ENCODE results near the gene KDM2A. TPM values are rescaled to one million over a fixed set of nuclear protein-coding genes. Genes with fewer than 3 reads are reported as not detected.

Gene KDM2A
- total RNA-seq, 1 donor from 2014 or later, result 70.4 TPM

- Histone ChIP-seq H3K27me3 (ENCODE audit: insufficient read depth, low read length) (no peaks in the 10 kb centered on the region), H3K4me2 (ENCODE audit: low read length) (no peak overlapping the region), H4K20me1 (ENCODE audit: insufficient read depth, low read length) (no peaks in the 10 kb centered on the region), H3K9ac (ENCODE audit: low read length) (no peak overlapping the region), H3K27ac (ENCODE audit: low read depth, low read length) (no peak overlapping the region), H3K9me3 (ENCODE audit: insufficient read depth, low read depth, low read length) (no peaks in the 10 kb centered on the region), H3K79me2 (ENCODE audit: insufficient read depth, low read length) (no peaks in the 10 kb centered on the region), H2AFZ (ENCODE audit: low read depth, low read length) (no peak overlapping the region), H3K36me3 (ENCODE audit: insufficient read depth, low read length) (no peaks in the 10 kb centered on the region), H3K4me1 (ENCODE audit: insufficient read depth, low read length) (no peaks in the 10 kb centered on the region), H3K4me3 (ENCODE audit: insufficient read depth, low read depth, low read length) (no peak overlapping the region)
- no peak overlapping the region for H3K27ac Mint-ChIP-seq (ENCODE audit: unreplicated experiment)
- H3K36me3 Mint-ChIP-seq (ENCODE audit: low read depth, unreplicated experiment), result no peaks in the 10 kb centered on the region
- TF ChIP-seq CTCF (IDR thresholded peaks at IDR 0.05; ENCODE audit: insufficient read depth, low read depth, low read length), result no peak
- no peak for TF ChIP-seq EZH2 (IDR thresholded peaks at IDR 0.05; ENCODE audit: insufficient read depth, low read length)
- H3K4me1 Mint-ChIP-seq (ENCODE audit: low read depth, unreplicated experiment), result peaks cover 5% of the 10 kb centered on the region
- H3K4me3 Mint-ChIP-seq (ENCODE audit: unreplicated experiment), result no peak overlapping the region
- DNase-seq (ENCODE audit: low read depth), result no peak
- peaks cover 2% of the 10 kb centered on the region for H3K27me3 Mint-ChIP-seq (ENCODE audit: low read depth, unreplicated experiment)
- no peaks in the 10 kb centered on the region for H3K9me3 Mint-ChIP-seq (ENCODE audit: unreplicated experiment)
- FAIRE-seq, result no peak
Measured at GRCh38 chr11:67083786-67084366, 35.2 kb upstream of the KDM2A start.

- H3K79me2 ChIP-seq (ENCODE audit: insufficient read depth, low read length), result no peaks in the 10 kb centered on the region
- Mint-ChIP-seq H3K9me3 (ENCODE audit: unreplicated experiment) (no peaks in the 10 kb centered on the region), H3K36me3 (ENCODE audit: low read depth, unreplicated experiment) (no peaks in the 10 kb centered on the region), H3K4me1 (ENCODE audit: low read depth, unreplicated experiment) (peaks cover 2% of the 10 kb centered on the region), H3K27me3 (ENCODE audit: low read depth, unreplicated experiment) (peaks cover 2% of the 10 kb centered on the region), H3K4me3 (ENCODE audit: unreplicated experiment) (no peak overlapping the region), H3K27ac (ENCODE audit: unreplicated experiment) (no peak overlapping the region)
- no peaks in the 10 kb centered on the region for H3K36me3 ChIP-seq (ENCODE audit: insufficient read depth, low read length)
- H3K4me2 ChIP-seq (ENCODE audit: low read length), result no peak overlapping the region
- H3K27me3 ChIP-seq (ENCODE audit: insufficient read depth, low read length), result no peaks in the 10 kb centered on the region
- H4K20me1 ChIP-seq (ENCODE audit: insufficient read depth, low read length), result no peaks in the 10 kb centered on the region
- no peak overlapping the region for H3K9ac ChIP-seq (ENCODE audit: low read length)
- TF ChIP-seq EZH2 (IDR thresholded peaks at IDR 0.05; ENCODE audit: insufficient read depth, low read length) (no peak), CTCF (IDR thresholded peaks at IDR 0.05; ENCODE audit: insufficient read depth, low read depth, low read length) (no peak)
- no peaks in the 10 kb centered on the region for H3K4me1 ChIP-seq (ENCODE audit: insufficient read depth, low read length)
- H3K27ac ChIP-seq (ENCODE audit: low read depth, low read length), result no peak overlapping the region
- DNase-seq (ENCODE audit: low read depth) (no peak), FAIRE-seq (no peak)
- H3K9me3 ChIP-seq (ENCODE audit: insufficient read depth, low read depth, low read length), result no peaks in the 10 kb centered on the region
- no peak overlapping the region for H3K4me3 ChIP-seq (ENCODE audit: insufficient read depth, low read depth, low read length)
- no peak overlapping the region for H2AFZ ChIP-seq (ENCODE audit: low read depth, low read length)
Measured at GRCh38 chr11:67085617-67086016, 33.4 kb upstream of the KDM2A start.

GRCh38 chr11:67090717-67091116, 28.3 kb upstream of the KDM2A start:
- H3K27me3 Mint-ChIP-seq (ENCODE audit: low read depth, unreplicated experiment), result peaks cover 3% of the 10 kb centered on the region
- Histone ChIP-seq H3K4me1 (ENCODE audit: insufficient read depth, low read length) (no peaks in the 10 kb centered on the region), H3K4me3 (ENCODE audit: insufficient read depth, low read depth, low read length) (no peak overlapping the region), H3K27me3 (ENCODE audit: insufficient read depth, low read length) (no peaks in the 10 kb centered on the region), H3K4me2 (ENCODE audit: low read length) (no peak overlapping the region), H3K36me3 (ENCODE audit: insufficient read depth, low read length) (no peaks in the 10 kb centered on the region), H3K27ac (ENCODE audit: low read depth, low read length) (no peak overlapping the region), H2AFZ (ENCODE audit: low read depth, low read length) (no peak overlapping the region), H3K79me2 (ENCODE audit: insufficient read depth, low read length) (no peaks in the 10 kb centered on the region), H3K9ac (ENCODE audit: low read length) (no peak overlapping the region), H3K9me3 (ENCODE audit: insufficient read depth, low read depth, low read length) (no peaks in the 10 kb centered on the region), H4K20me1 (ENCODE audit: insufficient read depth, low read length) (no peaks in the 10 kb centered on the region)
- FAIRE-seq, result no peak
- H3K4me1 Mint-ChIP-seq (ENCODE audit: low read depth, unreplicated experiment), result no peaks in the 10 kb centered on the region
- no peak overlapping the region for H3K4me3 Mint-ChIP-seq (ENCODE audit: unreplicated experiment)
- no peak for DNase-seq (ENCODE audit: low read depth)
- H3K36me3 Mint-ChIP-seq (ENCODE audit: low read depth, unreplicated experiment), result no peaks in the 10 kb centered on the region
- no peaks in the 10 kb centered on the region for H3K9me3 Mint-ChIP-seq (ENCODE audit: unreplicated experiment)
- TF ChIP-seq EZH2 (IDR thresholded peaks at IDR 0.05; ENCODE audit: insufficient read depth, low read length), result no peak
- no peak for TF ChIP-seq CTCF (IDR thresholded peaks at IDR 0.05; ENCODE audit: insufficient read depth, low read depth, low read length)
- no peak overlapping the region for H3K27ac Mint-ChIP-seq (ENCODE audit: unreplicated experiment)

All from astrocyte (in vitro differentiated cells and primary cell).